Measurements from ENCODE around the gene CLBA1.

Gene CLBA1

DNA sequence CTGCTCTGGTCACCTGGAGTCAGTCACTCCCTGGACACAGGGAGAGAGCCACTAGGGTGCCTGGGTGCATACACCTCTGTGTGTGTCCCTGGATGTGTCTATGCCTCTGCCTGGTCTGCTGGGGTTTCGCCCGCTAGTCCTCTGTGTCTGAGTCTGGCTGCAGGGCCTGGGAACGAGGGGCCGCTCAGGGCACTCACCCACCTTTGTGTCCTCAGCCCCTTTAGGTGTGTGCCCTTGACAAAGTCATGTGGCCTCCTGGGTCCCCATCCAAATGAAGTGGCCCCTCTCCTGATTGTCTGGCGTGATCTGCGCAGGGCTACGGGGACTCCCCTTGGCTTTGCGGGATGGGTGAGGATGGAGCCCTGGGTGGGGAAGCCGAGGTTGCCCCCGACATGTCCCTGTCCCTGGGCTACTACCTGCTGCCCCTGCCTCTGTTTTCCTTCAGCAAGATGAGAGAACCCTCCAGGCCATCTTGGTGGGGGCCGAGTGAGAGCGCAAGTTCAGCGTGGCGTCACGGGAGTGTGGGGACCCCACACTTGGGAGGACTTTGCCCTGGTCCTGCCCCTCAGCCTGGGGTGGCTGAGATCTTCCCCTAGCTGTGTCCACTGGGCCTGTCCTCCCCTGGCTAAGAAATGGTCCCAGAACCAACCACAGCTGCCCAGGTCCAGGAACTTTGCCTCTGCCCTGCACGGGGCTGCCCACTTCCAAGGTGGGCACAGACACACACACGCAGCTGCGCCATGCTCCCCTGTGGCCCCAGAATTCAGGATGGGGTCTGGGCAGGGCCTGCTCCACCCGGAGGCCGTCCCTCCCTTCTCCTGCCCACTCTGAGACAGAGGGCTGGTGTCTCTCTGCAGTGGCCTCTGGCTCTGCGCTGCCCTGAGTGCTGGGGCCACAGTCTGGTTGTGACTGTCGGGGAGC, 4.7 kb upstream of the CLBA1 start:
- no peak for DNase-seq

DNA sequence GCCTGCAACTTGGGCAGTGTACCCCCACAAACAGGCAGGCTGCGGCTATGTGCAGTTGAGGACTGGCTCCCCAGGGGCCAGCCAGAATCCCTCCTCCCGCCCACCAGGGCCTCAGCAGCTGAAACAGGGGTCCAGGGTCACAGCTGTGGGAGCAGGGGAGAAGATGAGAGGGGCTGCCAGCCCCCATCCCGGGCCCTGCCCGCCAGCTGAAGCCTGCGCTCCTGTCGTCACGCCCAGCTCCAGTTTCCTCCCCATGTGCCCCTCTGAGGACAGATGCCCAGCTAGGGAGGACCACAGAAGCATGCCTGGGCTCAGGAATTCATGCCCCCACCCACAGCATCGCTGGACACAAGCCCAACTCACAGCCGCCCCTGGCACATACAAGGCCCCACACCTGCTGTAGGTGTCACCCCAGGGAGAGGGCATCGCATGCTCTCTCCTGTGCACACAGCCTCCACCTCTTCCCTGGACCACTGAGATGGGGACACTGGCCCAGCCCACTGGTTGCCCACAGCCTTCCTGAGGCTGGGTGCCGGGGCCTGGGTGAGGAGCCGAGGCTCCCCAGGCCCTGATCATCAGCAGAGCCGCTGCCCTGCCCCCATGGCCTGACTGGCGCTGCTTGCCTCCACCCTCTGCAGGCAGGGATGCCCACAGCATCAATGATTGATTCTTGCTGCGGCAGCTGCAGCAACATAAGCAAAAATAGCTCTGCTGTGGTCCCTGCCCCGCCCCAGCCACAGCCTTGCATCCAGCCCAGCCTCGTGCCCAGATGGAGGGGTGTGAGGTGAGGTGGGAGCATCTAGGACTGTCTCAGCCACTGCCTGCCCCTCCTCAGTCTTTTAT, 3.7 kb upstream of the CLBA1 start:
- DNase-seq: no peak

DNA sequence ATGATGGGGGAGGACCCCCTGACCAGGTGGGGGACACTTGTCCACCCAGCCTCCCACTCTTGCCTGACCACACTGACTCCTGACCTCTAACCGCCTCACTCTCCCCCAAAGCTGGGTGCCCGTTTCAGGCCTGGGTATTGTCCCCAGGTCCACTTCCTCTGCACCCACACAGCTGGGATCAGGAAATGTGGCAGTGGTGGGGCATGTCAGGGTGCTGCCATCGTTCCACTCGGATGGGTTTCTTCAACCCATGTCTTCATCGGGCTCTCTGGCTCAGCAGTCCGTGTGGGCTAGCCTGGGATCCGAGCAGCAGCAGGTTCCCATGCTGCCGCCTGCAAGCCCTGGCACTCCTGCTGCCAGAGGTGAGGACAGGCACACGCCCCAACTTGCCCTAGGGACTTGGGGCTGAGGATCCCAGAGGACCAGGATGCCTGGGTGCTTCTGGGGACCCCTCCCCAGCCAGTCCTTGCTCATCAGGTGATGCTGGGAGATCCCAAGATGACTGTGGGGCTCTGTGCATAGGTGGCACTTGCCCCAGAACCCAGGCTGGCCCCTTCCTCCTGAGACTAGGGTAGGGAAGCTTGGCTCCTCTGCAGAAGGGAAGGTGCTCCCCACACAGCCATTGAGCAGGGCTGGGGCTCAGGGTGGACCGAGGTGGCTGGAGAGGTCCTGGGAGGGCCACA, 2.9 kb upstream of the CLBA1 start:
- no peak for DNase-seq

DNA sequence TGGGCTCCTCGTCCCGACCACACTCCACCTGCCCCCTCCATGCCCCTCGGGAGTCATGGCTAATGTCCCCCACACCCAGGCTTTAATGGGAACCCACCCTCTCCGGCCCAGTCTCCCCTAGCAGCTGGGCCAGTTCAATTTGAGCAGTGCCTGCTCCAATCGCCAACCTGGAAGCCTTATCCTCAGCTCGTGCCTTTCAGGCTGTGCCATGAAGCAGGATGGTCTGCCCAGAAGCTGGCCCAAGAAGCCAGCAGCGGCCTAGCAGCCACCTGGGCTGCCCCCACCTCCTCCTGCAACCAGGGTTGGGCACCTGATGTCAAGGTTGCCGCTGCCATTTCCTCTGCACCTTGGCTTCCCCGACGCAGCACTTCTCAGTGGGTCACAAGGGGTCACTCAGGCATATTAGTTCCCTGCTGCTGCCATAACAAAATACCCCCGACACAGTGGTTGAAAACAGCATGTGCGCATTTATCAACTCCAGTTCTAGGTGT, 2.3 kb upstream of the CLBA1 start:
- DNase-seq: no peak

DNA sequence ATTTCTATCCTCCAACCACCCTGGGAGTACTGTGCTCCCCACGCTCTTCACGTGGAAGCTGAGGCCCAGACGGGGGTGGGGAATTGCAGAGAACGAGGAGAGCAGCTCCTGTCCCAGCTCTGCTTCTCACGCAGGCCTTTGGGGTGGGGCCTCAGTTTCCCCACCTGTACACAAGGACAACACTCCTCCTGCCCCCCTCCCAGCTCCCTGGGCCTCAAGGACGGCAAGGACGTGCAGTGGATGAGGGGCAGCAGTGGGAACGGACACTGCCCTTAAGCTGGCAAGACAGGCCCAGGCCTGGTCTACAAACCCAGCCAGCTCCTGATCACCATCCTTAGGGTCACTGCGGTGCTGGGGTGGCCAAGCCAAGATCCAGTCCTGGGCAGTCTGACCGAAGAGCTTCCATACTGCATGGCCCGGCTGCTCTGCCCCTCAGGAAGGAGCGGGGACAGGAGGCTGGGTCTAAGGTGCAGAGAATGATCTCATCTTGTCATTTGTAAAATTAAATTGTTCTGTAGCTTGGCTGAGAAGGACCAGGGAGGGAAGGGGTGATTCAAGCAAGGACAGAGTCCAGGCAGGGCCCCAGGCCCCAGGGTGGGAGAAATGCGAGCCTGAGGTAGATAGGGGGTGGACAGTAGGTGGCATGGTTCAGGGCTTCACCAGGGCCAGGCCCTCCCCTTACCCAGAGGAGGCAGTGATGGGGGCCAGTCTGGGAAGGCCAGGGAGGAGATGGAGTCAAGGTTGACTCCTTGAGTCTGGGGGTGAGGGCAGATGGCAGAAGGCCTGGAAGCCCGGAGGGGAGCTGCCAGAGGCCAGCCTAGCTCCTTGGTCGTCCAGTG, 1.3 kb upstream of the CLBA1 start:
- DNase-seq: no peak

DNA sequence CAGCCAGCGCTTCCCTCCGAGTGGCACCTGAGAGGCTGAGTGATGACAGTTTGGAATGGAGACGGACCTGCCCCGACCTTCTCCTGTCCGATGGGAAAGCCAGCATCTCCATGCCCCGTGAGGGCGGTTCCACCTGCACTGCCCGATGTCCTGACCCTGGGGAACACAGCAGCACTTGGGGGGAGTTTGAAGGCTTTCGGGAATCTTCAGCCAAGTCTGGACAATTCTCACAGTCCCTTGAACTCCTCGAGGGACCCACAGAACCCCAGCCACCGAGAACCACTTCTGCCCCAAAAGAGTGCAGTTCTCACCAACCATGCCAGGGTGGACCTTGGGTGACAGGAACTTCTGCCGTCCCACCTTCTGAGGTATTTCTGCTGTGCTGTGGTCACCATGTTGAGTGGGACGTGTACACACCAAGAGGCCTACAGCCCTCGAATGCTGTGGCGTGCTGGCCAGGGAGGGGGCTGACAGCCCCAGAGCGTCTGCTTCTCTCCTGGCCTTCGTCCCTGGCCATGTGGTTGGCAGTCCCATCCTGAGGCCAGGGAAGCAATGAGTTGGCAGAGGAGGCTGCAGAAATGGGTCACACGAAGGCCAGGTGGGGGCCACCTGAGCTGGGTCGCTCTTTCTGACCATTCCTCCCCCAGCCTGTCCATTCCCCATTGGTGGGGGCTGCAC, 1.0 kb downstream of the CLBA1 start:
- DNase-seq: no peak

DNA sequence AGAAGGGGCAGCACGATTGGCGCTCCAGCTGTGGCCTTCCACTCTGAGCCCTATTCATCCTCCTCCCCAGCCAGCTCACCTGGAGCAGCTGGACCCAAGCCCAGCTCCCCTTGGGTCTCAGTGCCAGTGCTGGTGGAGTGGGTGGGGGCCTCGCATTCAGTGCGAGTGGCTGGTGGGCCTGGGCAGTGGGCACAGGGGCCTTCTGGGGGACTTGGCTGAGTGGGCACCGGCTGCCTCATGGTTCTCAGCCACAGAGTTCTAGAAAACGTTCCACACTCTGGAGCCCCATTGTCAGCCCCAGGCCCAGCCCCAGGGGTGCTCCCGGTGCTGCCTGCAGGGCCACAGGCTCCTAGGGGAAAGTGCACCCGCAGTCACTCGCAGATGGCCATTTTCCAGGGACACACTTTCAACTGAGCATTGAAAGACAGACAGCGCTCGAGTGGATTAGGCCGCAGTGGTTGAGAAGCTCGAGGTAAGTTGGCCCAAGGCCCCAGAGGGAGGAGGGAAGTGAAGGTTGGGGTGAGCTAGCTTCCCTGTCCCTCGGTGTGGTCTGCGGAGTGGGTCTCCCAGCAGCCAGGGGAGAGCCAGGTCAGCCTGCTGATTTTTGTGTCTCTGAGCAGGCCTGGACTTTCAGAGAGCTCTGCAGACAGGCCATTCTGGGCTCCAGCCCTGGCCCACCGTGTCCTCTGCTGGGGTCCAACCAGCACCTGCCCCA, 3.8 kb downstream of the CLBA1 start:
- DNase-seq: no peak

DNA sequence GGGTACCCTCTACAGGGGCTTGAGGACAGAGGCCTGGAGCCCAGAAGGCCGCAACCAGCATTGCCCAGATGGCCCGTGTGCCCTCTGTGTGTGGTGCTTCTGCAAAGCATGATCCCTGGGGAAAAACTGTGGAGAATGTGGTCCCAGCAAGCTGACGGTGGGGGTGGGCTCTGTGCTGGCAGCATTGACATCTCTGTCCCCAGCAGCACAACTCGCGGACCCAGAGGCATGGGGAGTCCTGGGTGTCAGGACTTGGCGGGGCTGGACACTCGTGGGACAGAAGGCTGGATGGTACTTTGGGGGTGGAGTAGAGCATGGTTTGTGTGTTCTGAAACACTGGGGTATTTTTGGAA, 4.3 kb downstream of the CLBA1 start:
- DNase-seq: no peak

DNA sequence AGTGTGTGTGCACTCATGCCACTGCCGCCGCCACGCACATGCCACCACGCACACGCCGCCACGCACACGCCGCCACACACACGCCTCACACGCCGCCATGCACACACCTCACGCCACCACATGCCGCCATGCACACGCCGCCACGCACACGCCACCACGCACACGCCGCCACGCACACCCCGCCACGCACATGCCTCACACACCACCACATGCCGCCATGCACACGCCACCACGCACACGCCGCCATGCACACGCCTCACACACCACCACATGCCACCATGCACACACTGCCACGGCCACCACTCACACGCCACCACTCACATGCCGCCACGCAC, 6.3 kb downstream of the CLBA1 start:
- no peak for DNase-seq

DNA sequence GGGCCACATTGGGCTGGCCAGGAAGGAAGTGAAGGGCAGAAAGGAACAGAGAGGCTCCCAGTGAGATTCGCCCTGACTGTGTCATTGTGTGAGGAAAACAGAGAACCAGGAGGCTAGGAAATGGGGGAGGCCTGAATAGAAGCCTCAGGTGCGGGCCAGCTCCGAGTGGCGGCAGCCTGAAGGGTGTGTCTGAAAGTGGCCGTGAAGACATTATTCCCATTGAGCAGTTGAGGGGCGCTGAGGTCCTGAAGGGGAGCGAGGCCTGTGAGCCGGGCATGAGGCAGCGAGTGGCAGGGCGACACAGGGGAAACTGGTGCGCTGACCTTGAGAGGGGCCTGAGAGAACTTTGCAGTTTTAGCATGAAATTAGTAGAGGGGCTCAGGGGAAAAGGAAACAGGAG, 6.9 kb downstream of the CLBA1 start:
- DNase-seq: no peak

DNA sequence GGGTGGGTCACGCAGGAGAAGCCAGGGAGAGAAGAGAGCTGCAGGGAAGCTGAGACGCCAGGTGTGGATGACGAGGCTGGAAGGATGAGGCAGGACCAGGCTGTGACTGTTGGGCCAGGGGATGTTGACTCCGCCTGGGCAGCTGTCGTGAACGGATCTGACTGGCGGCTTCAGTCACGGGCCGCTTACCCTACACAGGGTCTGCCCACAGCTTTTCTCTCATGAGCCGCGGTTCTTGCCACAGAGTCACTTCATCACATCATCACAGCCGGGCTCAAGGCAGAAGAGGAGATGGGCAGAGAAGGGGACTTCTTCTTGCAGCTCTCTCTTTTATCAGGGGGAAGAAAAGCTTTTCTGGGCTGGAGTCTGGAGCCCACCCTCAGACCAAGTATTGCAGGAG, 7.7 kb downstream of the CLBA1 start:
- DNase-seq: no peak

DNA sequence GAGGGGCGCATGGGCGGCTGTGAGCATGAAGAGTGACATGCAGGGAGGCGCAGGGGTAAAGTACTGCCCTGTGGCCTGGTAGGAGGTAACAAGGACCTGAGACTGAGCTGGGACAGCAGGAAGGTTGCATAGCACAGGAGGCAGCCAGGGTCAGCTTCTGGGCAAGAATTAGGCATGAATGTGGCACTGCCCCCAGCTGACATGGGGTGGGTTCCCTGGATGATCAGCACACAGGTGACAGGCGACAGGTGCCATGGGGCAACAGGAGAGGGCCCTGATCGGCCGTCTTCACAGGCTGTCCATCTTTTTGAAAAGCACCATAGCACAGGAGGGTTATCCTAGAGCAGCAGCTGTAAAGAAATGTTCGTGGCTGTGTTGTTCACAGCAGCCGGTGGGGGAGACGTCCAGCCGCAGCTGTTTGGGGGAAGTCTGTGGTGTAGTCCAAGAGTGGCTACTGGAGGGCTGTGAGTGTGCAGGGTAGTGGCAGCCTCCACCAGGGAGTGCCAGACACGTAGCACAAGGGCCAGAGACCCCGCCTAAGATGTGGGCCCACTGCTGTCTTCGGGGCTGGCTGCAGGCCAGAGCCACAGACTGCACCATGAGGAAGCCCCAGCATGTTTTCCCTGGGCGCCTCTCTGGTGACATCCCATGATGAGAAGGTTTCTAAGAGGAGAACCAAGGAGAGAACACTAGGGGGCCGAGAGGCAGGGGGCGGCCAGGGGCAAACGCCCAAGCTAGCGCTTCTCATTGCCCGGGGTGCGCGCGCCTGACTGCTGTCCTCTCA, 8.4 kb downstream of the CLBA1 start:
- DNase-seq: no peak

DNA sequence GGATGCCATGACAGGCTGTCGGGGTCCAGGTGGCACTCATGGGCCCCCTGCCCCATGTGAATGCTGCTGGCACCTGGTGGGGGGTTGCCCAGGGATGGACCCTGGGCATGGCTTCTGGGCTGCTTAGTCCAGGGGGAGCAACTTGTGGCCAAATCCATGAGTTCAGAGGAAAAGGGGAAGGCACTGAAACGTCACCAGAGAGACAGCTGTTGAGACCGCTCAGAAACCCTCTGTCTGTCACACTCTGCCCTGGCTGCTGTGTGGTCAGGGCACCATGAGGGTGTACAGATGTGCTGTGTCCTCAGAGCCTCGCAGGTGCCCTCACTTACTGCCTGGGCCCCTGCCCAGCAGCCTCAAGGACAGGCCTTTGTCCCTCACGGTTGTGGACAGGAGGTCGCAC, 9.4 kb downstream of the CLBA1 start:
- DNase-seq: no peak

DNA sequence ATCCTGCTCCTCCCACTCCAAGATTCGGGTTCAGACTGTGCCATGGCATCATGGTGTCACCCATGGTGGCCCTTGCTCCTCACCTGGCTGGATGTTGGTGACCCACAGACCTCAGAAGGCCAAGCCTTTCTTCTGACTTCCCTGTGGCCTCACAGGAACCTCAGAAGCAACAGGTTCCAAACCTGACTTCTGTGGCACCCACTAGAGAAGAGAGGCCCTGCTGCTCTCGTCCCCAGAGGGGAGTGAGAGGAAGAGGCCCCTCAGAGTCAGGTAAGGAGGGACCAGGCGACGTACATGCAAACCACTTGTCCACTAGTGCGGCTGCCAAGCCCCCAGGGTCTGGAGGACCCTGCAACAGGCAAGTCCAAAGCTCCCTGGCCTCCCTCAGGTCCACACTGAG, 10.4 kb downstream of the CLBA1 start:
- no peak for DNase-seq

DNA sequence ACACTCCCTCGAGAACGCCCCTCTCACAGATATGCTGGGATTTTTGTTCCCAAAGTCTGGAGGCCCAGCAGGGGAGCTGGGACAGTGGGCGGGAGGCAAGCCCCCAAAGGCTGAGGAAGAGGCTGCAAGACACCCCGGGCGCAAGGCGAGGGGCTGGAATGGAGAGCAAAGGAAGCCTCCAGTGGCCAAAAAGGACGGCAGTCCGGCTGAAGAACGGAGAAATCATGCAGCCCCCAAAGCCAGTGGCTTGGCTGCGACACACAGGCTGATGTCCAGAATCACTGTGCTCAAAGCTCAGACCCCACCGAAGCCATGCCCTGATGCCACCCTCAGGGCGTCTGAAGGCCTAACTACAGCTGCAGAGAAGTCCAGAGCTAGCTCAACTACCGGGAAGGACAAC, 10.9 kb downstream of the CLBA1 start:
- DNase-seq: no peak

DNA sequence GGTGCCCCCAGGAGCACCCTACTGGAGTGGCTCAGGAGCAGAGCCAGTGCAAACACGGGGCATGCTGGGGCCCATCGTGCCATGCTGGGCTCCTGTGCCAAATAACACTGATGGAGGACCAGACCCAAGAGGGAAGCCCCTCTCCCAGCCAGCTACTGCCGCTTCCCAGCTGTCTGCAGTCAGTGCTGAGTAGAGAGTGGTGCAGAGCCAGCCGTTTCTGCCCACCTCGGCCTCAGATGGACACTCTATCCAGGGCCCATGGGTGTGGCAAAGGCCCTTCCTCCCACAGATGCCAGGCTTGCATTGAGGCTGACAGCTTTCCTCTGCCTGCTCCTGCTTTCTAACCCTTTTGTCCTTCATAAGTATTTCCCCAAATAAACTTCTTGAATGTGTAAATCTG, 13.2 kb downstream of the CLBA1 start:
- DNase-seq: no peak

DNA sequence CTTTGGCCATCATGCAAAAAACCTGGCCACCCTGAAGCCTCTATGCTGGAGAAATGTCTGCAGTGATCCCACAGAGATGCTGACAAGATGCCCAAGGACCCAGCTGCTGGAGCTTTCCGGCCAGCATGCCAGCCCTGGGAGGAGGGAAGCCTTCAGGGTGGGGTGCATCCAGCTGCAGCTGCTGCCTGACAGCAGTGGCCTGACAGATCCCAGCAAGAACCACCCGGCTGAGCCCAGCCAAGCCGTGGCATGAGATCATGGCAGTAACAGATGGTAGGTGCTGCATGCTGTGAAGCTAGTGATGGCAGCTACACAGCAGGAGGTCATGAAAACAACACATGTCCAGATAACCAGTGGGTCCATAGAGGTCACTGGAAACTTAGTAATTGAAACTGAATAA, 13.8 kb downstream of the CLBA1 start:
- DNase-seq: no peak

DNA sequence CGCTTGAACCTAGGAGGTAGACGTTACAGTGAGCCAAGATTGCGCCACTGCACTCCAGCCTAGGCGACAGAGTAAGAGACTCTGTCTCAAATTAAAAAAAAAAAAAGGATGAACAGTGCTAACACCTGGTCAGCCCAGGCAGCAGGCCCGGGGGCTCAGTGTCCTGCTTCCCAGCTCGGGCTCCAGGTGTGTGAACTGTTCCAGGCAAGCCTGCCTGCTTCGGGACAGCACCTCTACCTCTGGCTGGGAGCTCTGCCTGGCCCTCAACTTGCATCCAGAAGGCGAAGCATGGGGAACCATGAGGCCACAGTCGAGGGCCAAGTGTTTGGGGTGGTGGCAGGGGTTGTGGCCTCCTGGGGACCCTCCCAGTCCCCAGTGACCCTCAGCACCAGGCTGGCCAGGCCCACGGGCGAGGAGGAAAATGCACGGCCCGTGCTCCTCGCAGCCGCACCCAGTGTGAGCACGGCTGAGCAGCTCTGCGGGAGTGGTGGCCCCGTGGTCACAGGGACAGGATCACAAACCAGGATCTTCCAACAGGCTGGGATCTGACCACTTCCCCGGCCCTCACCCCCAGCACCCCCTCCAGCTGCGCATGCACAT, 19.8 kb downstream of the CLBA1 start:
- no peak for DNase-seq

DNA sequence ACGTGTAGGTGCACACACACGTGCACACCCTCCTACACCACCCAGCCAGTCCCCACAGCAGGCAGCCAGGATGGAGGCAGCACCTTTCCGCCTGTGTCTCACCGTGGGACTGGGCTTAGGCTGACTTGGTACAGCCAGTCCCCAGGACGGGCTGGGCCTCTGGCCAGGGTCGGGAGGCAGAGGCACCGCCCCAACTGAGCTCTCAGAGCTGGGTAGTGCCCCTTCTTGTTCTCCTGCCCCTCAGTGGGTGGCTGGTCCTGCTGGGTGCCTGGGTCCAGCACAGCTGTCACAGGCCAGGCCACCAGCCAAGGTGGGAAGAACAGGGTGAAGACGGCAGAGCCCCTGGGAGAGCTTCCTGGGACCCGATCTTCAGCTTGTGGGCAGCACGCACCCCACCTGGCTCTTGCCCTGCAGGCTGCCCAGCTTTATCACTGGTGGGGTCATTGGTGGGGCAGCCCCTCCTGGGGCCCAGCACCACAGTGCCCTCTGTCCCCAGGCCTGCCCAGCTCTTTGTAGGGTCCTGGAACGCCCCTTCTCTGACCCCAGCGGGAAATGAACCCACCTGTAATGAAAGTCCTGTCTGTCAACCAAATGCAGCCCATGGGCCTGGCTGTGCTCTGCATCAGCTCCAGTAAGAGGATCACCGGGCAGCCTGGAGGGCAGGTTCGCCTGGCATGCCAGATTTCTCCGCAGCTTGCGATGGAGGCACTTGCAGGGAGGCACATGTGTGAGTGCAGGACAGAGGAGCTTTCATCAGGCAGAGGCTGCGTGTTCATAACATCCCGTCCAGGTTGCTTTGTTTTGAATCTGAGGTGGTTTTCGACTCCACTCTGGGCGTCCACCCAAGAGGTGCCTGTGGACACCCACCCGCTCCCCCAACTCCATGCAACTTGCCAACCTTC, 20.6 kb downstream of the CLBA1 start:
- DNase-seq: no peak
